ELR (cell line): ENCODE results near the gene PARK7.
"Not testable (repeated sequence)": the region's sequence is repeated elsewhere in the genome, so short reads cannot be mapped to it uniquely, and the experiment has no call there.

ENCODE experiments used
- DNase-seq: peaks from one replicate; pipeline ENCODE4 v3.0.0-alpha.2; 2015; ENCODE audit warnings: low read depth

The PARK7 gene

GRCh38 chr1:7943251-7943650 is 18.3 kb upstream of the PARK7 start:
- DNase-seq: no peak

- peak; percentile 89 for DNase-seq
Observed at GRCh38 chr1:7948960-7949359, 12.6 kb upstream of the PARK7 start.

- not testable (repeated sequence) for DNase-seq
Observed at GRCh38 chr1:7952791-7953190, 8.7 kb upstream of the PARK7 start.

GRCh38 chr1:7953850-7954609 is 7.5 kb upstream of the PARK7 start:
- DNase-seq: peak; percentile 66

- DNase-seq: no peak
Observed at GRCh38 chr1:7954683-7955082, 6.8 kb upstream of the PARK7 start.

GRCh38 chr1:7956218-7957032 is 5.1 kb upstream of the PARK7 start:
- peak; percentile 76 for DNase-seq

GRCh38 chr1:7960165-7960564 is 1.3 kb upstream of the PARK7 start:
- DNase-seq: no peak

- DNase-seq: no peak
Observed at GRCh38 chr1:7960867-7961215, 670 bp upstream of the PARK7 start.

GRCh38 chr1:7962014-7962335 is 464 bp downstream of the PARK7 start:
- no peak for DNase-seq

- DNase-seq: peak; percentile 29
Observed at GRCh38 chr1:7962636-7963377, 1.3 kb downstream of the PARK7 start.

GRCh38 chr1:7963378-7963730 is 1.8 kb downstream of the PARK7 start:
- not testable (repeated sequence) for DNase-seq

GRCh38 chr1:7963841-7964240 is 2.3 kb downstream of the PARK7 start:
- not testable (repeated sequence) for DNase-seq

- no peak for DNase-seq
Observed at GRCh38 chr1:7964476-7964875, 3.0 kb downstream of the PARK7 start.

GRCh38 chr1:7967196-7967595 is 5.7 kb downstream of the PARK7 start:
- DNase-seq: no peak

GRCh38 chr1:7967651-7968050 is 6.1 kb downstream of the PARK7 start:
- DNase-seq: no peak

- no peak for DNase-seq
Observed at GRCh38 chr1:7970246-7970645, 8.7 kb downstream of the PARK7 start.

- DNase-seq: no peak
Observed at GRCh38 chr1:7971024-7971423, 9.5 kb downstream of the PARK7 start.

GRCh38 chr1:7972285-7972684 is 10.8 kb downstream of the PARK7 start:
- DNase-seq: no peak

GRCh38 chr1:7973086-7973485 is 11.6 kb downstream of the PARK7 start:
- DNase-seq: no peak

GRCh38 chr1:7975212-7975865 is 13.8 kb downstream of the PARK7 start:
- DNase-seq: peak; percentile 83

GRCh38 chr1:7980984-7981383 is 19.5 kb downstream of the PARK7 start:
- DNase-seq: no peak

- DNase-seq: no peak
Observed at GRCh38 chr1:7983086-7983778, 21.7 kb downstream of the PARK7 start.
